ENCODE measurements around the gene ULK4. TPM values are rescaled to one million over a fixed set of nuclear protein-coding genes. Genes with fewer than 3 reads are reported as not detected.

ULK4 gene
- total and polyA plus RNA-seq, 7 donors: 2.1 to 18.6 (median 8.9) TPM

DNA sequence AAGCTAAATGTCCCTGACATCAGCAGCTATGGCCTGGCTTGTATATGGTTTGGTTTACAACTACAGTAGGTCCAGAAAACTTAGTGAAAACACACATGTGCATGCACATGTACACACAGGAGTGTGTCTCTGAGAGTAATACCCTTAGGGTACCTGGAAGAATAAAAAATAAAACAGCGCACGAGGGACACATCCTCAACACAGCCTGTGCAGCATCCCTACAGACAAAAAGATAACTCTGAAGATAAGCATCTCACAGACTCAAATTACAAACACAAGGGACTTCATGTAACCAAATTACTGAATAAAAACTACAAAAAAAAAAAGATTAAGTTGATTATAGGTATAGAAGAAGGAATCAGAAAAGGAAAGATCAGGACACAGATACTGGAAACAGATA is 653.8 kb downstream of the ULK4 start:
- Histone ChIP-seq H3K27ac (no peak overlapping the region), H3K36me3 (no peaks in the 10 kb centered on the region), H3K9me3 (no peaks in the 10 kb centered on the region), H3K4me1 (peaks cover 0 to 7% (median 6%) of the 10 kb centered on the region in 4 donors), H3K4me3 (no peak overlapping the region), H3K27me3 (no peaks in the 10 kb centered on the region)
- DNase-seq: no peak
- intact Hi-C loops (cut with DNase I): no loop called here
- 93 to 96% methylated on average over 2 of the region's 2 CpGs for WGBS, 2 donors
- TF ChIP-seq POLR2A (IDR thresholded peaks at IDR 0.05): no peak
- no peak for TF ChIP-seq POLR2AphosphoS5 (IDR thresholded peaks at IDR 0.05)
- no peak for TF ChIP-seq EP300 (IDR thresholded peaks at IDR 0.05)
- TF ChIP-seq, protein P1, sequence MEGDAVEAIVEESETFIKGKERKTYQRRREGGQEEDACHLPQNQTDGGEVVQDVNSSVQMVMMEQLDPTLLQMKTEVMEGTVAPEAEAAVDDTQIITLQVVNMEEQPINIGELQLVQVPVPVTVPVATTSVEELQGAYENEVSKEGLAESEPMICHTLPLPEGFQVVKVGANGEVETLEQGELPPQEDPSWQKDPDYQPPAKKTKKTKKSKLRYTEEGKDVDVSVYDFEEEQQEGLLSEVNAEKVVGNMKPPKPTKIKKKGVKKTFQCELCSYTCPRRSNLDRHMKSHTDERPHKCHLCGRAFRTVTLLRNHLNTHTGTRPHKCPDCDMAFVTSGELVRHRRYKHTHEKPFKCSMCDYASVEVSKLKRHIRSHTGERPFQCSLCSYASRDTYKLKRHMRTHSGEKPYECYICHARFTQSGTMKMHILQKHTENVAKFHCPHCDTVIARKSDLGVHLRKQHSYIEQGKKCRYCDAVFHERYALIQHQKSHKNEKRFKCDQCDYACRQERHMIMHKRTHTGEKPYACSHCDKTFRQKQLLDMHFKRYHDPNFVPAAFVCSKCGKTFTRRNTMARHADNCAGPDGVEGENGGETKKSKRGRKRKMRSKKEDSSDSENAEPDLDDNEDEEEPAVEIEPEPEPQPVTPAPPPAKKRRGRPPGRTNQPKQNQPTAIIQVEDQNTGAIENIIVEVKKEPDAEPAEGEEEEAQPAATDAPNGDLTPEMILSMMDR (IDR thresholded peaks at IDR 0.05): no peak

DNA sequence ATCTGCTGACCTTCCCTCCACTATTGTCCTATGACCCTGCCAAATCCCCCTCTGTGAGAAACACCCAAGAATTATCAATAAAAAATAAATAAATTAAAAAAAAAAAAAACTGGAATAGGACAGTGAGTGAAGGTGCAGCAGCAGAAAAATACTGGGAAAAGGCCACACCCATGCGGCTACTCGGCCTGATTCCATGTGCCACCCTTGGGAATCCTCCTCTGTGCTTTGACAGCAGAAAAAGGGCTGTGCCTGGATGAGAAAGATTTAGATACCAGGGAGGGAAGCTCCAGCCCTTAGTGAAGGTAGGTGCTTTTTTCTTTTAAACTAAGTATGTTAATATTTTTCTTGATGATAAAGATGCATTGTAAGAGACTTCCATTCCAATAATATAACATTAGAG is 654.8 kb downstream of the ULK4 start:
- whole genome bisulfite sequencing, 2 donors: 87% methylated on average over 2 of the region's 2 CpGs
- no peak overlapping the region for H3K4me3 ChIP-seq
- peaks cover 0 to 7% (median 6%) of the 10 kb centered on the region in 4 donors for H3K4me1 ChIP-seq
- no peak for DNase-seq
- H3K27me3 ChIP-seq: no peaks in the 10 kb centered on the region
- intact Hi-C loops (cut with DNase I): no loop called here
- H3K9me3 ChIP-seq: no peaks in the 10 kb centered on the region
- H3K36me3 ChIP-seq: no peaks in the 10 kb centered on the region
- TF ChIP-seq EP300 (IDR thresholded peaks at IDR 0.05) (no peak), POLR2A (IDR thresholded peaks at IDR 0.05) (no peak), POLR2AphosphoS5 (IDR thresholded peaks at IDR 0.05) (no peak)
- TF ChIP-seq, protein P1 (IDR thresholded peaks at IDR 0.05): no peak
- H3K27ac ChIP-seq: no peak overlapping the region

DNA sequence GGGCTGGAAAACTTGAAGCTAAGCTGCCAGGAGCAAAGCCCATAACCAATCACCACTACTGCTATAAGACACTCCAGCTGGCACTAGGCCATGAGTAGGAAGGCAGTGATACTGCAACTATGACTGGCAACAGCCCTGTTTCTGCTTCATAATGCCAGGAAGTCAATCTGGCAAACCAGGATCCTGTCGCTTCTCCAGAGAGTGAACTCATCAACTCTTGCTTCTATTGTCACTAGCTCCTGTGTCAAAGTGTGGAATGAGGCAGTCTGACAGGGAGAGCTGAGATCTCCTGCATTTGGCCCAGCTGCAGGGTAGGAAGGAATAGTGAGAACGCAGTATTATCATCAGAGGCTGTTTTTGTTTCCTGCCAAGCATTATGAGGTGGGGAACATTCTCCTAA is 657.3 kb downstream of the ULK4 start:
- H3K27me3 ChIP-seq: no peaks in the 10 kb centered on the region
- peaks cover 0 to 7% (median 6%) of the 10 kb centered on the region in 4 donors for H3K4me1 ChIP-seq
- no peak overlapping the region for H3K27ac ChIP-seq
- TF ChIP-seq POLR2AphosphoS5 (IDR thresholded peaks at IDR 0.05): no peak
- no peak for TF ChIP-seq POLR2A (IDR thresholded peaks at IDR 0.05)
- no peak for TF ChIP-seq EP300 (IDR thresholded peaks at IDR 0.05)
- TF ChIP-seq, protein P1 (IDR thresholded peaks at IDR 0.05): no peak
- H3K9me3 ChIP-seq: no peaks in the 10 kb centered on the region
- H3K4me3 ChIP-seq: no peak overlapping the region
- DNase-seq: no peak
- 73 to 85% methylated on average over 2 of the region's 2 CpGs for WGBS, 2 donors
- H3K36me3 ChIP-seq: no peaks in the 10 kb centered on the region
- intact Hi-C loops (cut with DNase I): no loop called here

DNA sequence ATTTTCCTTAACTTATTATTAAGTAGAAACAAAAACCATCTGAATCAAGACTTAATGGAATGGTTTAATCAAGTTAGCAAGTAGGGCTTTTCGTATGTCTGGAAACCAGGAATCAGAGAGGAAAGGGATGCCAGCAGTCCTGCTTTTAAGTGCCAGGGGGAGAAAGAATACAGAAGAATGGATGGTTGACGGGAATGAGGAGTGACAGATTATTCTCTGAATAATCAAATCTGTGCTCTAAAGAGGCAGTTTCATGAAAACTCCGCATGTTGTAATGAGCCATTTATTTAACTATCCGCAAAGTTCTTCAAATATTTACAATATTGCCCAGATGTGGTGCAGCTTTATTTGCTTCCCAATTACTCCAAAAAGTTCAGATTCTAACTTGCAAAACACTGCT is 659.6 kb downstream of the ULK4 start:
- WGBS, 2 donors: 84% methylated on average over 4 of the region's 4 CpGs
- no peak for TF ChIP-seq POLR2AphosphoS5 (IDR thresholded peaks at IDR 0.05)
- no peak for TF ChIP-seq POLR2A (IDR thresholded peaks at IDR 0.05)
- TF ChIP-seq, protein P1 (IDR thresholded peaks at IDR 0.05): no peak
- TF ChIP-seq EP300 (IDR thresholded peaks at IDR 0.05): no peak
- Histone ChIP-seq H3K27ac (no peak overlapping the region), H3K4me1 (peaks cover 0 to 7% (median 6%) of the 10 kb centered on the region in 4 donors), H3K36me3 (no peaks in the 10 kb centered on the region), H3K9me3 (no peaks in the 10 kb centered on the region), H3K27me3 (no peaks in the 10 kb centered on the region), H3K4me3 (no peak overlapping the region)
- no peak for DNase-seq
- intact Hi-C loops (cut with DNase I): no loop called here

DNA sequence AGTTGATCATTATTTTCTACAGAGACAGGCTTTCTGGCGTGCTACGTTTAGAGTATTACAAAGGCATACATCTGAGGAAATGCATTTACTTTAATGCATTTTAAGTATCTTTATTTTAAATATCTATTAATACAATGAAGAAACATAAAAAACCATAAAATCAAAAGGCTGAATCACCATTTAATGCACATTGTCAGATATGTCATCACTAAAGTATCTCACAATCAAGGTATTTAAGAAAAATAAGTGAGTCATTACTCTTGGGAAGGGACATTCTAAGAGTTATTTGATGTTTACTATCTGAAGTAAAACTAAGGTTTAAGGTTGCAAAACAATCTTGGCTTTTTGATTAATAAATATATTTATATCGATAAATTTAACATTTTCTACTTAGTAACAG is 660.4 kb downstream of the ULK4 start:
- DNase-seq: no peak
- Histone ChIP-seq H3K4me3 (no peak overlapping the region), H3K27me3 (no peaks in the 10 kb centered on the region), H3K27ac (no peak overlapping the region), H3K4me1 (peaks cover 0 to 7% (median 6%) of the 10 kb centered on the region in 4 donors), H3K36me3 (no peaks in the 10 kb centered on the region), H3K9me3 (no peaks in the 10 kb centered on the region)
- TF ChIP-seq EP300 (IDR thresholded peaks at IDR 0.05) (no peak), POLR2AphosphoS5 (IDR thresholded peaks at IDR 0.05) (no peak), POLR2A (IDR thresholded peaks at IDR 0.05) (no peak)
- TF ChIP-seq, protein P1 (IDR thresholded peaks at IDR 0.05): no peak
- WGBS, 2 donors: 94 to 96% methylated on average over 3 of the region's 3 CpGs
- intact Hi-C loops (cut with DNase I): no loop called here
